Fibroblast of peridontal ligament (primary cell): Measurements from ENCODE around the gene AFAP1.

ENCODE experiments used
- DNase-seq: peaks from one replicate; pipeline ENCODE4 v3.0.0-alpha.2; 2010; ENCODE audit errors: extremely low read depth

The AFAP1 gene, protein sequence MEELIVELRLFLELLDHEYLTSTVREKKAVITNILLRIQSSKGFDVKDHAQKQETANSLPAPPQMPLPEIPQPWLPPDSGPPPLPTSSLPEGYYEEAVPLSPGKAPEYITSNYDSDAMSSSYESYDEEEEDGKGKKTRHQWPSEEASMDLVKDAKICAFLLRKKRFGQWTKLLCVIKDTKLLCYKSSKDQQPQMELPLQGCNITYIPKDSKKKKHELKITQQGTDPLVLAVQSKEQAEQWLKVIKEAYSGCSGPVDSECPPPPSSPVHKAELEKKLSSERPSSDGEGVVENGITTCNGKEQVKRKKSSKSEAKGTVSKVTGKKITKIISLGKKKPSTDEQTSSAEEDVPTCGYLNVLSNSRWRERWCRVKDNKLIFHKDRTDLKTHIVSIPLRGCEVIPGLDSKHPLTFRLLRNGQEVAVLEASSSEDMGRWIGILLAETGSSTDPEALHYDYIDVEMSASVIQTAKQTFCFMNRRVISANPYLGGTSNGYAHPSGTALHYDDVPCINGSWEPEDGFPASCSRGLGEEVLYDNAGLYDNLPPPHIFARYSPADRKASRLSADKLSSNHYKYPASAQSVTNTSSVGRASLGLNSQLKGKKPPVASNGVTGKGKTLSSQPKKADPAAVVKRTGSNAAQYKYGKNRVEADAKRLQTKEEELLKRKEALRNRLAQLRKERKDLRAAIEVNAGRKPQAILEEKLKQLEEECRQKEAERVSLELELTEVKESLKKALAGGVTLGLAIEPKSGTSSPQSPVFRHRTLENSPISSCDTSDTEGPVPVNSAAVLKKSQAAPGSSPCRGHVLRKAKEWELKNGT

DNA sequence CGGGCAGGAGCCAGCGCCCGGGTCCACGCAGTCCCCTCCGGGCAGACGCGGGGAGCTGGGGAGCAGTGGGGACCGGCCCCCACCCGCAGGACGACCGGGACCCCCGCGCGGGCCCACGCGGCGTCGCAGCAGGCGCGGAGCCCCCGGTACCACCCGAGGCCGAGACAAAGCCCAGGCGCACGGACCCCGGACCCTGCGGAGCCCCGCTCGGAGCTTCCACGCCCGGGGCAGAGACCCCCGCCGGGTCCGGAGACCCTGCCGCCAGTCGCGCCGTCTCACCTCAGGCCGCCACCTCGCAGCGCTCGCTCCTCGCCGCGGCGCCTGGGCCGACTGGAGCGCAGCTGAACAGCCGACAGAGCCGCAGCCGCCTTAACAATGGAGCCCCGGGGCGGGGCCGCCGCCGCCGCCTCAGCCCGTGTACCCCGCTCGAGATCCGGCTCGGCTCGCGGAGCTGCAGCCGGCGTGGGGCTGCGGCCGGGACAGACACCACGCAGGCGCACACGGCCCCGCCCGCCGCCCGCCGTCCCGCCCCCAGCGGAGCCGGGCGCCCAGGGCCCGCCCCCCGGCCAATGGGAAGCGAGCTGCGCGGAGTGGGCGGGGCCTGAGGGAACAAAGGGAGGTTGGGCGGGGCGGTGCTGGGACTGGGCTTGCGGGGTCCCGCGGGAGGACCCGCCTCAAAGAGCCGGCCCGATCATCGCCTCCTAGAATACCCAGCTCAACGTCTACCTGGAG is at the start of gene AFAP1:
Gene AFAP1, minus strand, starts transcription at position 485 of the 732 bp plus-strand sequence. CDS start 67,783 bp downstream, outside the sequence.
- peak; percentile 71 for DNase-seq

- DNase-seq = no peak
Observed at GRCh38 chr4:7988437-7988836, 48.8 kb upstream of the AFAP1 start.

GRCh38 chr4:7987148-7987989 is 47.7 kb upstream of the AFAP1 start:
- peak; percentile 79 for DNase-seq

- peak; percentile 35 for DNase-seq
Observed at GRCh38 chr4:7985891-7986441, 46.3 kb upstream of the AFAP1 start.

DNA sequence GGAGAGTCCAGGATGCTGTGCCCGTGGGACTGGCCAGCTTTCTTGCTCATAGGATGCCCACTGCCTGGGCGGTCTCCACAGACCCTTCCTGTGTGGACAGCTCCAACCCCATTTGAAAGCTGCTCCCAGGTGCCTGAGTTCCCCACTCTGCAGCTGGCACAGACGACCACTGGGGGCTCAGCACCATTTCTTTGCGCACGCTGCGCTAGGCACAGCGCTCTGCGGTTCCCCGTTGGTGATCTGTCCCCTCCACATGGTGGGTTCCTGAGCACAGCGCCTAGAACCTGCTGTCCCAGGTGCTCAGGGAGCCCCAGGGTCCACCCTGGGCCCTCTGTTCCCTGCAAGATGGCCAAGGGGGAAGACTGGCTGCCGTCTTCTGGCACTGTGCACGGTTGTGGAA is 45.4 kb upstream of the AFAP1 start:
- no peak for DNase-seq

GRCh38 chr4:7984286-7984925 is 44.7 kb upstream of the AFAP1 start:
- DNase-seq = no peak

- DNase-seq = no peak
Observed at GRCh38 chr4:7983296-7983695, 43.6 kb upstream of the AFAP1 start.

DNA sequence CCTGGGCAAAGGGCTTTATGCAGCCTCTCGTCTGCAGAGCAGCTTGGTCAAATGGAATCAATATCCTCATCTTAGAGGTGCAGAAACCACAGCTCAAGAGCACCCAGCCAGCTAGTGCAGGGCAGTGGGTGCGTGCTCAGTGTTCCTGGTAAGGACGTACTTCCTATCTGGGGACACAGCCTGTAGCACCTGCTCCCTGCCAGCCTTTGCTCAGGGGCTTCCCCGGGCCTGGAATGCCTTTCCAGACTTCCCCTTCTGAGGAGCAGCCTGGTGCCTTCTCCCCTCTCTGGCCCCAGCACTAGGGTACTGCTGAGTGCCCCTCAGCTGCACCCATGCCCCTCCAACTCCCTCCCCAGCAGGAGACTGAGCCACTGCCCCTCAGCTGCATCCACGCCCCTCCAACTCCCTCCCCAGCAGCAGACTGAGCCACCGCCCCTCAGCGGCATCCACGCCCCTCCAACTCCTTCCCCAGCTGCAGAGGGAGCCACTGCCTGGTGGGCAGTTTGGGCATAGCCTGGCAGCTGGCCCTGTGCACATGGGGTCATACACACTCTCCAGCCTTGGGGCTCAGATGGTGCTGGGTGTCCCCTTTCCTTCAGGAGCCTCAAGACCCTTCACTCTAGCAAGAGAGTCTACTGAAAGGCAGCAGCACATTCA is 42.2 kb upstream of the AFAP1 start:
- no peak for DNase-seq

DNA sequence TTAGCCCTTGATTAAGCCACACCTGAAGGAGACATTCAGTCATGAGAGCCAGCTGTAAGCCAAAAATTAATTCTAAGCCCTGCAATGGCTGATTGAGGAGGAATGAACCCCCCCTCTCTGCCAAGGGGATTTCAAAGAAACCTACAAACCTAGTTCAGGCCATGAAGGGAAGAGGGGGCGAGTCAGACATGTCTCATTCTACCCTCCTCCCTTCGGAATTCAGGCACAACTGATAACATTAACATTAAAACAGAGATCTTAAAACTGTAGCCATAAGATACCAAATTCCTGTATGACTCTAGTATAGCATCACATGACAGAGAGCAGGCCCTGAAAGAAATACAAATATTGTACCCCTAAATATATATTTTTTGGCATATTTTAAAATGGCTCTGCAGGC is 40.4 kb upstream of the AFAP1 start:
- no peak for DNase-seq

DNA sequence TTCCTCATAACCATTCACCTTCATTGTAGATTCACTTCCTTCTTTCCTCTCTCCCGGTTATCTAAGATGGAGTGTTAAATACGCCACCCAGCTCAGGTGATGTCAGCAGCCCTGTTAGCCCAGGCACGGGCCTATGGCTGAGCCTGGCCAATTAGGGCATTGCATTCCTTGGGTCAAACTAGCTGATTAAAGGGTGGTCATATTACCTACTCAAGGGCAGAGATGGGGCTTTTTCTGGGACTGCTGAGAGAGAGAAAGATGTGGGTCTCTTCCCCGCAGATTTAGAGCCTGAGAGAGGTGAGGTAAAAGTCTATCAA is 39.9 kb upstream of the AFAP1 start:
- no peak for DNase-seq

DNA sequence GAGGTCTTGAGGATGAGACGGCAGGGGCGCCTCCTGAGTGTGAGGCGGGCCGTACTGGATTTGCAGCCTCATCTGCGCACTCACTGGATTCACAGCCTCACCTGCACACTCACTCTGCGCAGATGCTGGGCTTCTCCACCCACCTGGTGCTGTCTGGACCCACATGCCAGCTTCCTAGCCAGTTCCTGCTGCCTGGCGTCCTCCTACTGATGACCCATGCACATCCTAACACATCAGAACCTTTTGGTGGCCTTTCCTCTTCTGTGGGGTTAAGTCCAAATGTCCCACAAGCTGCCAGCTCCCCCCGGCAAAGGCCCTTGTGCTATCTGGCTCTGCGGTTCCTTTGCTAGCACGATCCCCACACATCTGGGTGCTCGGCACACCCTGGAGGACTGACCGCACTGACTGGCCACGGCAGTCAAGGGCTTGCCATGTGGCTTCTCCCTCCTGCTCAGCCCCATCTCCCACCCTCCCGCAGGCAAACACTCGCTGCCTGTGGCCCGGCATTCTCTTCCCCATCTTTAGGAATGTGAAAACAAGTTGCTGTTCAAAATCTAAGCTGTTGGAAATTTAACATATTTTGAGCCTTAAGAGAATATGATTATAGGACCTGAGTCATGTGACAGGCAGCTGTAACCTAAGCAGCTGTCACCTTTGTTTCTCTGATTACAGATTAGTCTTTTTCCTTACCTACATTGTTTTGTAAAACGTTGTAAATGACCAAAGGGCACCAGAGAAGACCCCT is 39.4 kb upstream of the AFAP1 start:
- DNase-seq = no peak

GRCh38 chr4:7978489-7978888 is 38.8 kb upstream of the AFAP1 start:
- DNase-seq = no peak

- no peak for DNase-seq
Observed at GRCh38 chr4:7976634-7977033, 37.0 kb upstream of the AFAP1 start.

GRCh38 chr4:7976025-7976424 is 36.4 kb upstream of the AFAP1 start:
- DNase-seq = no peak

GRCh38 chr4:7974425-7974824 is 34.8 kb upstream of the AFAP1 start:
- DNase-seq = no peak

- DNase-seq = peak; percentile 68
Observed at GRCh38 chr4:7973545-7973981, 33.9 kb upstream of the AFAP1 start.

DNA sequence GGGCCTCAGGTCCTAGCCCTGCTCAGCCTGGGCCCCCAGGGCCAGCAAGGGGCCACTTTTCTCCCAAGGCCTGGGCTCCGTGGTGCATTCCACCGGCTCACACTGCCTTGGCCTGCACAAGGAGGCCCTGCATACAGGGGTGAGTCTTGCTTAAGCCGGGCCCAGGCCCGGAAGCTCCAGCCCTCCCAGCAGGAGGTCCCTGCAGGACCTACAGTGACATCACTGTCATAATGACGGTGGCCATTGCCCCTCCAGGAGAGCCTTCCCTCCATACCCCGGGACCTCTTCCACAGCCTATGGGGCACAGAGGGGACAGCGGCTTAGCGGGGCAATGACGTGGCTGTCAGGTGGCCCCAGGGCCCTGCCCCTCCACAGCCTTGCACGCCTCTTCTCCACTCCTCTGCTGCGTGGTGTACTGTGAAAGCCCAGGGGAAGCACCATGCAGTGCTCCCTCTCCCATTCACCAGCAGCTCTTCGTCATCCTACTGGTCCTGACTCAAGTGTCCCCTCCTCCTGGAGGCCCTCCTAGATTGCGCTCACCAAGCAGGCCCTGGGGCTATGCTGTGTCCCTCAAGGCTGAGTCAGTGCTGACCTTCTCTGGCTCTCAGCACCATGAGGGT is 32.3 kb upstream of the AFAP1 start:
- no peak for DNase-seq

DNA sequence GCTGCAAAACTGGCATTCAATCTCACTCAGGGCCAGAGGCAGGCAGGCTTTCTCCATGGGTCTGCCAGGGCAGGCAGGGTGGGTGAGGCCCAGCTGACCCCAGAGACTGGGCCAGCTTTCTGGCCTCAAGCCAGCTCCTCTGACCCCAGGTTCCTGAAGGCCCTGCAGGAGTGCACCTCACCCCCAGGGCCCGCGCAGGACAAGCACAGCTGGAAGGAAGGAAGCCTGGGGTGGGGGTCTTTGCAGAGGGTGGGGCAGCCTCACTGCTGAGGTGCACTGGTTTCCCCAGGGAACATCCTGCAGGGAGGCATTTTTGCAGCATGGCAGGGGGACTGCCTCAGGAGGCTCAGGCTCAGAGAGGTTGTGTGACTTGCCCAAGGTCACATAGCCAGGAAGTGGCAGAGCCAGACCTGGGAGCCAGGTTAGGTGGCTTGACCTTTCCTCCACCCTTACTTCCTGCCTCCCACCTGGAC is 31.5 kb upstream of the AFAP1 start:
- no peak for DNase-seq
